Lower leg skin (tissue), 3 donors: ENCODE results near the gene ANTXR1.

Experiments
- POLR2A ChIP-seq, 2 donors: fragments of 450-650 bp; IDR thresholded peaks; one replicate each; pipeline ENCODE4 v1.6.1; 2016 to 2017; ENCODE audit warnings: antibody characterized with exemption in 2 of 2, mild to moderate bottlenecking in 1 of 2, moderate library complexity in 1 of 2
- TF ChIP-seq, protein P1 (sequence below), 3 donors: fragments of 450-650 bp; IDR thresholded peaks; one replicate each; pipeline ENCODE4 v1.5.1; 2016; ENCODE audit warnings: antibody characterized with exemption in 3 of 3, mild to moderate bottlenecking in 3 of 3, moderate library complexity in 2 of 3

- TF ChIP-seq, protein P1, sequence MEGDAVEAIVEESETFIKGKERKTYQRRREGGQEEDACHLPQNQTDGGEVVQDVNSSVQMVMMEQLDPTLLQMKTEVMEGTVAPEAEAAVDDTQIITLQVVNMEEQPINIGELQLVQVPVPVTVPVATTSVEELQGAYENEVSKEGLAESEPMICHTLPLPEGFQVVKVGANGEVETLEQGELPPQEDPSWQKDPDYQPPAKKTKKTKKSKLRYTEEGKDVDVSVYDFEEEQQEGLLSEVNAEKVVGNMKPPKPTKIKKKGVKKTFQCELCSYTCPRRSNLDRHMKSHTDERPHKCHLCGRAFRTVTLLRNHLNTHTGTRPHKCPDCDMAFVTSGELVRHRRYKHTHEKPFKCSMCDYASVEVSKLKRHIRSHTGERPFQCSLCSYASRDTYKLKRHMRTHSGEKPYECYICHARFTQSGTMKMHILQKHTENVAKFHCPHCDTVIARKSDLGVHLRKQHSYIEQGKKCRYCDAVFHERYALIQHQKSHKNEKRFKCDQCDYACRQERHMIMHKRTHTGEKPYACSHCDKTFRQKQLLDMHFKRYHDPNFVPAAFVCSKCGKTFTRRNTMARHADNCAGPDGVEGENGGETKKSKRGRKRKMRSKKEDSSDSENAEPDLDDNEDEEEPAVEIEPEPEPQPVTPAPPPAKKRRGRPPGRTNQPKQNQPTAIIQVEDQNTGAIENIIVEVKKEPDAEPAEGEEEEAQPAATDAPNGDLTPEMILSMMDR (IDR thresholded peaks at IDR 0.05) = no peak
- TF ChIP-seq POLR2A (IDR thresholded peaks at IDR 0.05) = no peak
These were observed 118.5 kb downstream of the ANTXR1 start for GRCh38 chr2:69131452-69131851.
